HepG2 (cell line): Measurements from ENCODE around the gene VWA5B1. TPM values are rescaled to one million over a fixed set of nuclear protein-coding genes. Genes with fewer than 3 reads are reported as not detected.

ENCODE experiments used
- ATAC-seq: fragments of 200-7000 bp; cut with Tn5 transposase; 3 replicates; pipeline ENCODE4 v1.9.1; 2020; ENCODE audit warnings: mild to moderate bottlenecking, moderate library complexity
- BruUV-seq: library from RNA; stranded (reverse); fragments of 400-500 nt; replicated peaks from 2 replicates; lab custom pipeline; 2021; lab: Mats Ljungman, UMichigan
- CTCF ChIA-PET: fragments of 300-600 bp; formaldehyde crosslinking; extraction: SDS; loops from one replicate; lab custom pipeline; 2021; ENCODE audit warnings: low total read pairs, inconsistent platforms, low intra/inter-chr PET ratio; lab: Yijun Ruan, JAX
- POLR2A ChIA-PET: fragments of 350-600 bp; sonication (Branson Sonifier 250); formaldehyde crosslinking; loops from one replicate; lab custom pipeline; 2020; ENCODE audit warnings: antibody characterized with exemption, inconsistent platforms; lab: Yijun Ruan, JAX
- DNase-seq: peaks from one replicate; pipeline ENCODE4 v3.0.0-alpha.2; 2015; ENCODE audit warnings: low spot score
- FAIRE-seq: peaks from 3 replicates; lab custom pipeline; 2011; peaks lifted over from hg19 to GRCh38; lab: Jason Lieb, UNC
- H2AFZ ChIP-seq: one replicate; pipeline ENCODE4 v1.6.1; 2011; ENCODE audit warnings: low read length, inconsistent platforms
- H3K27ac ChIP-seq: fragments of 300-600 bp; 3 replicates; pipeline ENCODE4 v1.8.0; 2011; ENCODE audit warnings: mixed run types, mild to moderate bottlenecking, mixed read lengths, low read length, inconsistent platforms; ENCODE audit not compliant: insufficient read depth; ENCODE audit errors: extremely low read length
- H3K27me3 ChIP-seq, 2 experiments: fragments of 200-600 bp in 1 of 2; 2 replicates in 1 of 2; 3 replicates in 1 of 2; pipeline versions ENCODE4 v1.6.0 to v1.8.0; 2011; ENCODE audit warnings: low read length in 2 of 2, mild to moderate bottlenecking in 2 of 2, moderate library complexity in 2 of 2, inconsistent platforms in 1 of 2; ENCODE audit not compliant: insufficient read depth in 2 of 2, control insufficient read depth in 1 of 2
- H3K36me3 ChIP-seq, 2 experiments: fragments of 200-600 bp in 1 of 2; replicated peaks in 1 of 2; 2 replicates in 1 of 2; 3 replicates in 1 of 2; pipeline versions ENCODE4 v1.5.1 to v1.8.0; 2011; ENCODE audit warnings: low read length in 2 of 2, inconsistent platforms in 1 of 2; ENCODE audit not compliant: insufficient read depth in 2 of 2, control insufficient read depth in 1 of 2
- H3K4me1 ChIP-seq: 2 replicates; pipeline ENCODE4 v1.5.1; 2012; ENCODE audit warnings: low read length, inconsistent platforms; ENCODE audit not compliant: insufficient read depth
- H3K4me2 ChIP-seq: 2 replicates; pipeline ENCODE4 v1.6.0; 2011; ENCODE audit warnings: low read depth, low read length, inconsistent platforms
- H3K4me3 ChIP-seq, 3 experiments: fragments of 200-600 bp in 1 of 3; sonication (generic), shearing (Covaris generic) in 1 of 3; replicated peaks in 1 of 3; 2 replicates each; pipeline ENCODE4 v1.5.1; 2011 to 2016; ENCODE audit warnings: low read length in 3 of 3, inconsistent platforms in 2 of 3, low read depth in 2 of 3, mild to moderate bottlenecking in 2 of 3, control low read depth in 1 of 3, mixed read lengths in 1 of 3; ENCODE audit not compliant: insufficient read depth in 1 of 3
- H3K79me2 ChIP-seq: one replicate; pipeline ENCODE4 v1.6.1; 2011; ENCODE audit warnings: low read length, inconsistent platforms; ENCODE audit not compliant: insufficient read depth
- H3K9ac ChIP-seq: 2 replicates; pipeline ENCODE4 v1.6.0; 2011; ENCODE audit warnings: mild to moderate bottlenecking, low read depth, low read length, inconsistent platforms; ENCODE audit not compliant: insufficient read depth
- H3K9me3 ChIP-seq: 2 replicates; pipeline ENCODE4 v1.5.1; 2012; ENCODE audit warnings: mild to moderate bottlenecking, low read length
- H4K20me1 ChIP-seq: 2 replicates; pipeline ENCODE4 v1.6.0; 2011; ENCODE audit warnings: inconsistent platforms, mild to moderate bottlenecking, low read length, moderate library complexity; ENCODE audit not compliant: insufficient read depth
- CAMTA2 ChIP-seq: sonication (generic); formaldehyde crosslinking; IDR thresholded peaks from 2 replicates; pipeline ENCODE4 v1.4.0; 2020; ENCODE audit warnings: mild to moderate bottlenecking, missing genetic modification reagents, borderline replicate concordance
- HNRNPL ChIP-seq: fragments of 200-400 bp; formaldehyde crosslinking; IDR thresholded peaks from 2 replicates; pipeline ENCODE4 v1.6.1; 2017; ENCODE audit warnings: mild to moderate bottlenecking, low read depth, low read length
- ISX ChIP-seq: sonication (generic); formaldehyde crosslinking; conservative IDR thresholded peaks from 2 replicates; pipeline ENCODE4 v1.5.0; 2020; ENCODE audit warnings: missing genetic modification reagents
- PAX8 ChIP-seq: sonication (generic); formaldehyde crosslinking; IDR thresholded peaks from 2 replicates; pipeline ENCODE4 v1.8.0; 2022; ENCODE audit warnings: mild to moderate bottlenecking, missing genetic modification reagents, borderline replicate concordance
- PRDM15 ChIP-seq: sonication (generic); formaldehyde crosslinking; IDR thresholded peaks from 2 replicates; pipeline ENCODE4 v1.4.0; 2020; ENCODE audit warnings: missing genetic modification reagents
- PTBP1 ChIP-seq: fragments of 200-400 bp; formaldehyde crosslinking; IDR thresholded peaks from 2 replicates; pipeline ENCODE4 v1.6.1; 2018; ENCODE audit warnings: low read length, low read depth; ENCODE audit not compliant: poor library complexity, severe bottlenecking
- SAP130 ChIP-seq: IDR thresholded peaks from 2 replicates; pipeline ENCODE4 v1.6.1; 2016; ENCODE audit warnings: low read depth
- TGIF2 ChIP-seq: IDR thresholded peaks from 2 replicates; pipeline ENCODE4 v1.6.1; 2016; ENCODE audit warnings: control low read depth, missing compliant biosample characterization
- ZBTB8A ChIP-seq: sonication (generic); formaldehyde crosslinking; IDR thresholded peaks from 2 replicates; pipeline ENCODE4 v1.4.0; 2020; ENCODE audit warnings: mild to moderate bottlenecking, low read depth, missing genetic modification reagents, borderline replicate concordance
- ZNF280B ChIP-seq: sonication (generic); formaldehyde crosslinking; IDR thresholded peaks from 2 replicates; pipeline ENCODE4 v1.5.0; 2020; ENCODE audit warnings: missing genetic modification reagents, mild to moderate bottlenecking, borderline replicate concordance
- WGBS: methylation state at CpG from one replicate; pipeline ENCODE4 v1.1.6; 2017; ENCODE audit warnings: low lambda C conversion rate; 5-methylcytosine and 5-hydroxymethylcytosine counted together
- in situ Hi-C: cut with HindIII; loops from 2 replicates; pipeline ENCODE4 v1.10.0; 2017; ENCODE audit warnings: low pct_unique_long_range_greater_than_20kb; ENCODE audit not compliant: extremely low pct_ligation_motif_present
- intact Hi-C: fragments of 100-400 bp; cut with micrococcal nuclease; formaldehyde crosslinking; loops from one replicate; pipeline ENCODE4 v1.10.0; 2022; ENCODE audit not compliant: unreplicated experiment
- polyA plus RNA-seq, 8 experiments: library from polyadenylated mRNA; depleted of rRNA in 3 of 8; stranded (reverse) in 7 of 8; unstranded in 1 of 8; fragments of >200 nt; fragmentation: Illumina TruSeq in 4 of 8; extraction: Trizol in 4 of 8; gene quantifications; 2 replicates each; pipeline versions ENCODE4 v1.2.1 to v1.2.3, GENCODE V29; 2011 to 2016; ENCODE audit warnings: low read depth in 4 of 8, missing spikeins in 1 of 8, mixed read lengths in 1 of 8; ENCODE audit not compliant: insufficient read depth in 1 of 8
- total RNA-seq, 5 experiments: library from RNA; depleted of rRNA; stranded (reverse); fragments of >200 nt; fragmentation: Illumina TruSeq; extraction: Trizol; gene quantifications; 2 replicates each; pipeline ENCODE4 v1.2.3, GENCODE V29; 2016; ENCODE audit warnings: low read depth in 1 of 5
- TF ChIP-seq, protein P1 (sequence below): sonication (generic); formaldehyde crosslinking; IDR thresholded peaks from 2 replicates; pipeline ENCODE4 v1.5.0; 2020; ENCODE audit warnings: mild to moderate bottlenecking, missing genetic modification reagents

Gene VWA5B1
- total and polyA plus RNA-seq, 2 of the 13 experiments (the other 11 are each of a cell fraction or from before 2014, with no cell fraction given), result not detected

- H3K4me1 ChIP-seq, result no peaks in the 10 kb centered on the region
- FAIRE-seq (no peak), ATAC-seq (no peak)
- intact Hi-C loops, result no loop called here
- peaks cover 2 to 24% of the 10 kb centered on the region in 2 experiments for H3K27me3 ChIP-seq
- no peak overlapping the region for H3K9ac ChIP-seq
- no peaks in the 10 kb centered on the region for H3K9me3 ChIP-seq
- no TSS peak for BruUV-seq
- in situ Hi-C loops, result no loop called here
- no peak overlapping the region for H3K4me3 ChIP-seq
- no peaks in the 10 kb centered on the region for H4K20me1 ChIP-seq
- POLR2A ChIA-PET, result no interaction called here
- 22% methylated on average over 9 of the region's 12 CpGs for WGBS
- no peak overlapping the region for H2AFZ ChIP-seq
- H3K36me3 ChIP-seq, result no peaks in the 10 kb centered on the region
- H3K4me2 ChIP-seq, result no peak overlapping the region
- TF ChIP-seq ISX (CRISPR knock-in tag) (no peak), ZBTB8A (CRISPR knock-in tag) (no peak), CAMTA2 (no peak), SAP130 (CRISPR knock-in tag) (no peak), PAX8 (no peak), TGIF2 (CRISPR knock-in tag) (no peak), ZNF280B (no peak), PTBP1 (no peak), PRDM15 (CRISPR knock-in tag) (no peak), HNRNPL (no peak)
- TF ChIP-seq, protein P1, sequence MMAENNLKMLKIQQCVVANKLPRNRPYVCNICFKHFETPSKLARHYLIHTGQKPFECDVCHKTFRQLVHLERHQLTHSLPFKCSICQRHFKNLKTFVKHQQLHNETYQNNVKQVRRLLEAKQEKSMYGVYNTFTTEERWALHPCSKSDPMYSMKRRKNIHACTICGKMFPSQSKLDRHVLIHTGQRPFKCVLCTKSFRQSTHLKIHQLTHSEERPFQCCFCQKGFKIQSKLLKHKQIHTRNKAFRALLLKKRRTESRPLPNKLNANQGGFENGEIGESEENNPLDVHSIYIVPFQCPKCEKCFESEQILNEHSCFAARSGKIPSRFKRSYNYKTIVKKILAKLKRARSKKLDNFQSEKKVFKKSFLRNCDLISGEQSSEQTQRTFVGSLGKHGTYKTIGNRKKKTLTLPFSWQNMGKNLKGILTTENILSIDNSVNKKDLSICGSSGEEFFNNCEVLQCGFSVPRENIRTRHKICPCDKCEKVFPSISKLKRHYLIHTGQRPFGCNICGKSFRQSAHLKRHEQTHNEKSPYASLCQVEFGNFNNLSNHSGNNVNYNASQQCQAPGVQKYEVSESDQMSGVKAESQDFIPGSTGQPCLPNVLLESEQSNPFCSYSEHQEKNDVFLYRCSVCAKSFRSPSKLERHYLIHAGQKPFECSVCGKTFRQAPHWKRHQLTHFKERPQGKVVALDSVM (CRISPR knock-in tag), result no peak
- TF ChIP-seq, all 625 proteins: peak for 0
- CTCF ChIA-PET, result no interaction called here
- no peak for DNase-seq
- no peaks in the 10 kb centered on the region for H3K79me2 ChIP-seq
- H3K27ac ChIP-seq, result no peak overlapping the region
Measured at GRCh38 chr1:20276485-20277159, 14.1 kb upstream of the VWA5B1 start.
